HUES6 (cell line): ENCODE data around the gene FZD2.

Experiments used
- H3K27ac ChIP-seq: 2 replicates; pipeline ENCODE4 v1.7.0; 2013; ENCODE audit warnings: low read depth, mild to moderate bottlenecking, low read length, inconsistent platforms
- H3K27me3 ChIP-seq: 2 replicates; pipeline ENCODE4 v1.6.1; 2013; ENCODE audit warnings: low read length; ENCODE audit not compliant: control insufficient read depth, insufficient read depth
- H3K36me3 ChIP-seq: 2 replicates; pipeline ENCODE4 v1.6.1; 2013; ENCODE audit warnings: low read length; ENCODE audit not compliant: control insufficient read depth, insufficient read depth
- H3K4me1 ChIP-seq: 2 replicates; pipeline ENCODE4 v1.6.1; 2013; ENCODE audit warnings: low read length; ENCODE audit not compliant: control insufficient read depth, insufficient read depth
- H3K4me3 ChIP-seq: 2 replicates; pipeline ENCODE4 v1.5.1; 2013; ENCODE audit warnings: low read depth, low read length
- H3K9ac ChIP-seq: one replicate; pipeline ENCODE4 v1.6.1; 2013; ENCODE audit warnings: mild to moderate bottlenecking, low read length
- H3K9me3 ChIP-seq: 2 replicates; pipeline ENCODE4 v1.6.1; 2013; ENCODE audit warnings: low read depth, low read length; ENCODE audit not compliant: control insufficient read depth, insufficient read depth

FZD2 gene

DNA sequence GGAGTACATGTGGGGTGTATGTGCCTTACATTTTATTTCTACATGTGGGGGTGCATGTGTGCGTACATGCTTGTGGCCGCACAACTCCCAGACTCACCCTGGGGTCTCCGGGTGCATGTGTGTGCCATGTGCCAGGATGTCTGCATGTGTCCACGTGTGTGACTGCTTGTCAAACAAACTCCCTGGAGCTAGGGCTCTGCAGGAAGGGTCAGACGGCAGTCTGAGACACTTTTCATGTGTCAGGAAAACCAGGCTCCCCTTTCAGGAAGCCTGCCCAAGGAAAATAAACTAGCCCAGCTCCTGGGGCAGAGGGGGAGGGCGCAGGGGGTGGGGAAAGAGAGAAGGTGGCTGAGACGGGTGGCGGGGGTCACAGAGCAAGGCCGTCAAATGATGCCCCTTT is 44.7 kb downstream of the FZD2 start:
- no peaks in the 10 kb centered on the region for H3K27me3 ChIP-seq

DNA sequence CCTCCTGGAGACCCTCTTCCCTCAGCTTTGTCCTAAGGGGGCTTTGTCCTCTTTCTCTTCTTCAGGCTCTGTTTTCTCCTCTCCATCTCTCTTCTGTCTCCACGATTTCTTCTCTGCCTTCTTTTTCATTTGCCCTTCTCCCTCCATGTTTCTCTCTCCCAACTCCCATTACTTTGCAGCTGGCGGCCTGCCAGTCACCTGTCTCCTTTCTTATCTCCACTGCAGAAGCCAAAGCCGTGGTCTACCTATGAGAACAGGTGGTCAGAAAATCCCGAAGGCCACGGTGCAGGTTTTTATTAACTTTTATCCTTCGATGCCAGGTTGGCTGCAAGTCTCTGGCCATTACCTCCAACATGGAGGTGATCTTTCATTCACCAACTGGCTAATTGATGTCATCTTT is 45.1 kb downstream of the FZD2 start:
- H3K27me3 ChIP-seq: no peaks in the 10 kb centered on the region
- no peak overlapping the region for H3K9ac ChIP-seq
- H3K9me3 ChIP-seq: no peaks in the 10 kb centered on the region
- no peak overlapping the region for H3K27ac ChIP-seq
- H3K36me3 ChIP-seq: no peaks in the 10 kb centered on the region
- H3K4me3 ChIP-seq: no peak overlapping the region
- peaks cover 24% of the 10 kb centered on the region for H3K4me1 ChIP-seq

More for the DNA sequence above, 44.7 kb downstream of the FZD2 start:
- H3K4me3 ChIP-seq: no peak overlapping the region
- peaks cover 24% of the 10 kb centered on the region for H3K4me1 ChIP-seq
- no peaks in the 10 kb centered on the region for H3K9me3 ChIP-seq
- no peak overlapping the region for H3K27ac ChIP-seq
- no peaks in the 10 kb centered on the region for H3K36me3 ChIP-seq
- H3K9ac ChIP-seq: no peak overlapping the region

DNA sequence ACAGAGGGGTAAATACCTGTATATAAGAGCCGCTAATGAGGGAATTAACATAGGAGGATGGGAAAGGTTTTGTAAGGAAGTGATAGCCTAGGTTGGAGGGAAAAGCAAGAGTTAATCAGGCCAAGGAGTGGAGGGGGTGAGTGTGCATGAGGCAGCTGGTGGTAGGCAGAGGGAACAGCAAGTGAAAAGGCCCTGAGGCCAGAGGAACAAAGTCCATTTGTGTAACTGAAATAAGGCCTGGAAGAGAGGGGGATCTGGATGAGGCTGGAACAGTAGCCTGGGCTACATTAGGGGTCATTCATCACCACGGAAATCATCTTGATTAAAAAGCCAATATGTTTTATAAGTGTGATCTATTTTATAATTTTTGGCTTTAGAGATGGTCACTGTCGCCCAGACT is 45.7 kb downstream of the FZD2 start:
- peaks cover 24% of the 10 kb centered on the region for H3K4me1 ChIP-seq
- no peak overlapping the region for H3K27ac ChIP-seq
- no peaks in the 10 kb centered on the region for H3K36me3 ChIP-seq
- H3K9me3 ChIP-seq: no peaks in the 10 kb centered on the region
- H3K4me3 ChIP-seq: no peak overlapping the region
- H3K9ac ChIP-seq: no peak overlapping the region
- no peaks in the 10 kb centered on the region for H3K27me3 ChIP-seq

DNA sequence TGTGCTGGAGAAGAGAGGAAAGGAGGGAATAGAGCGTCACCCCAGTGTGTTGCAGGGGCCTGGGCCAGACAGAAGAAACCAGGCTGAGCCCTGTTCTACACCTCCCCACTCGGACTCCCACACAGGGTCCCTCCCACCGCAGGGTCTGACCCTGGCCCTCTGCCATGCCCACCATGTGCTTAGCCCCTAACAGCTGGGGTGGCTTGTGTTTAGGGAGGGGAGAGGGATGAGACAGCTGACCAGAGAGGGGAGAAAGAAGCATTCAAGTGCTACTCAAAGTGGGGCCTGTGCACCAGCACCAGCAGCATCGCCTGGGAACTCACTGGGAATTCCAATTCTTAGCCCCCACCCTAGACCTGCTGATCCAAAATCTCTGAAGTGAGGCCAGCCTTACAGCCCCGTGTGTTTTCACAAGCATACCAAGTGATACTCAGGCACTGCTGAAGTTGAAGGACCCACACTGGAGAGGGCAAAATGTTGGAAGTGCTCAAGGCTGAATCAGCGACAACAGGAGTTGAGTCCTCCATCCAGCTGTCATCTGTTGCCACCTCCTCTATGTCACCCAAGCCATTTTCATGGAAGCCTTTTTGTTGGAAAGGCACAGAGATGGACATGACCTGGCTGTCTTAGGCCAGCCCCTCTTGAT is 47.0 kb downstream of the FZD2 start:
- Histone ChIP-seq H3K9ac (no peak overlapping the region), H3K36me3 (no peaks in the 10 kb centered on the region), H3K9me3 (no peaks in the 10 kb centered on the region), H3K4me3 (no peak overlapping the region), H3K27me3 (no peaks in the 10 kb centered on the region), H3K27ac (no peak overlapping the region), H3K4me1 (peaks cover 23% of the 10 kb centered on the region)

DNA sequence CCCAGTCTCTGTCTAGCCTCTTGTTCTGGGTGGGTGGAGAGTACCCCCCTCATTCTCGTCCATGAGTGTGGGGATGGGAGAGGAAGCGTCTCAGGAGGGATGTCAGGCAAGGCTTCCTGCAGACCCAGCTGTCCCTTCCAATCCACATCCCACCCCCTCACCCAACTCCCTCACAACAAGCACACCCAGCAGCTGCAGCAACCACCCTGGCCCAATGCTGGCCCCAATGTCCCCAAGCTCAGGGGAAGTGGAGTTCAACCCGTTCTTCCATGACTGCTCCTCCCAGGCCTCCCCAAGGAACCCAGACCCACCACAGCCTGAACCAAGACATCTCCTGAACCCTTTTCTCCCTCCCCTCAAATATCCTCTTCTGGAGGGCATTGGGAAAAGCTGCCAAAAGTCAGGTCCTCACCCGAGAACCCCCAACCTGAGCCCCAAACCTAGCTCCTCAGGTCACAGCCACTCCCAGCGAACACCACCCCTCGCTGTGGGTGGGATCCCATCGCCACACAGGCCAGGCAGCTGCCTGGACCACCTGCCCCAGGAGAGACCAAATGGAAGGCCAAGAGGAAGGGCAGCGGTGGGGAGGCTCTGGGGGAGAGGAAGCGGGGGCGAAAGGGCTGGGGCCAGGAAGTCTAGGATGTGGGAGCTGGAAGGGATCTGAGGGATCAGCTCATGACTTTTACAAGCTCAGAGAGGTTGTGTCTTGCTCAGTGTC is 47.6 kb downstream of the FZD2 start:
- no peaks in the 10 kb centered on the region for H3K27me3 ChIP-seq
- peaks cover 19% of the 10 kb centered on the region for H3K4me1 ChIP-seq
- H3K9ac ChIP-seq: no peak overlapping the region
- no peak overlapping the region for H3K4me3 ChIP-seq
- no peak overlapping the region for H3K27ac ChIP-seq
- H3K9me3 ChIP-seq: no peaks in the 10 kb centered on the region
- no peaks in the 10 kb centered on the region for H3K36me3 ChIP-seq

DNA sequence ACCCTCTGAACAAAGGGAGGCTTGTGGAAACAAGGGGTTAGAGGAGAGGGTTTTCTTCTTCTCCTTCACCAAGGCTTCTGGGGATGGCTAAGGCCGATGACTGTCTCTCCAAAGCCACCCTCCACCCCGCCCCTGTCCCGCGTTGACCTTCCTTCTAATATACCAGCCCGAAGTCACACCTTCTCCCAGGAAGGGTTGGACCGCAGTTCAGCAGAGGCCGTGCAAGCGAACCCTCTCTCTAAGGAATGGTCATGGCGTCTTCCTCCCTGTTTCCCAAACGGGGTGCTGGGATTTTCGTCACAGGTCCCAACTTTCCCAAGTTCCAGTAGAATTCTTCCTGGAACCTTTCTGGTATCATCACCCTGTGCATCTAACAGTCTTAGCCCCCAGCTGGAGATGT is 49.4 kb downstream of the FZD2 start:
- no peaks in the 10 kb centered on the region for H3K27me3 ChIP-seq

DNA sequence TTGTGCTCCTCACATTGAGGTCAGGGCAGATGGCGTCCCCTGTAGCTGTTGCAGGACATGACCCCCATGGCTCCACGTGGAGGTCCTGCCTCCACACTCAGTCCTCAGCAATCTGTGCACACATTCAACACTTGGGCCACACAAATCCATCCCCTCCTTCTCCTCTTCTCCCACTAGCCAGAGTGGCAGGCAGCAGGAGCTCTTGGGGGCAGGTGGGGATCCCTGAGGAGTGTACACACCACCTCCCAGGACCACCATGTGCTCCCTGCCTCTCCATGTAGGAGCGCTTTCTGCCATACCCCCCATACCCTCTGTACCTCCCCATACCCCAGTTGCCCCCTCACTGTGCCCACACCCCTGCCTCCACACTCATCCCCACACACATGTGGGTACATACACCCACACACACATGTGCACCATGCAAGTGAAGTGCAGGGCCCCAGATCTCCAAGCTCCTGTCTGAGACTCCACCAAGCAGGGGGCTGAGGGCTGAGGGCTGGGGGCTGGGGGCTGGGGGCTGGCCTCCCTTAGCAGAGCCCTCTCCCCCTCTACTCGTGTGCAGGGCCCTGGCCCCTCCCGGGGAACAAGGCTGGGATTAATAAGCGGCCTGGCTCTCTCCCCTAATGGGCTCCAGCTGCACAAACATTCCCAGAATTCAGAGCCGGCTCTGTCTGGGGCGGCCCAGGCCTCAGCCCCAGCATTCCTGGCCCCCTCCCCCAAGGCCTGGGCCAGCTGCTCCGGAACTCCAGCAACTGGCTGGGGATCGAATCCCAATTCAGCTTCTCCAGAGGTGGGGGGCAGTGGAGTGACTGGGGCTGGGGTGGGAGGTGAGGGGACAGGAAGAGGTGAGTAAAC is 50.8 kb downstream of the FZD2 start:
- peaks cover 20% of the 10 kb centered on the region for H3K4me1 ChIP-seq
- no peaks in the 10 kb centered on the region for H3K36me3 ChIP-seq
- no peak overlapping the region for H3K4me3 ChIP-seq
- H3K9ac ChIP-seq: no peak overlapping the region
- H3K9me3 ChIP-seq: no peaks in the 10 kb centered on the region
- 0 out of 2 replicates have a peak overlapping the region, but pooled peaks have one; percentile 43 for H3K27ac ChIP-seq
- H3K27me3 ChIP-seq: no peaks in the 10 kb centered on the region

More for the DNA sequence above, 49.4 kb downstream of the FZD2 start:
- H3K36me3 ChIP-seq: no peaks in the 10 kb centered on the region
- peaks cover 20% of the 10 kb centered on the region for H3K4me1 ChIP-seq
- H3K27ac ChIP-seq: no peak overlapping the region
- H3K9ac ChIP-seq: no peak overlapping the region
- H3K4me3 ChIP-seq: no peak overlapping the region
- H3K9me3 ChIP-seq: no peaks in the 10 kb centered on the region

DNA sequence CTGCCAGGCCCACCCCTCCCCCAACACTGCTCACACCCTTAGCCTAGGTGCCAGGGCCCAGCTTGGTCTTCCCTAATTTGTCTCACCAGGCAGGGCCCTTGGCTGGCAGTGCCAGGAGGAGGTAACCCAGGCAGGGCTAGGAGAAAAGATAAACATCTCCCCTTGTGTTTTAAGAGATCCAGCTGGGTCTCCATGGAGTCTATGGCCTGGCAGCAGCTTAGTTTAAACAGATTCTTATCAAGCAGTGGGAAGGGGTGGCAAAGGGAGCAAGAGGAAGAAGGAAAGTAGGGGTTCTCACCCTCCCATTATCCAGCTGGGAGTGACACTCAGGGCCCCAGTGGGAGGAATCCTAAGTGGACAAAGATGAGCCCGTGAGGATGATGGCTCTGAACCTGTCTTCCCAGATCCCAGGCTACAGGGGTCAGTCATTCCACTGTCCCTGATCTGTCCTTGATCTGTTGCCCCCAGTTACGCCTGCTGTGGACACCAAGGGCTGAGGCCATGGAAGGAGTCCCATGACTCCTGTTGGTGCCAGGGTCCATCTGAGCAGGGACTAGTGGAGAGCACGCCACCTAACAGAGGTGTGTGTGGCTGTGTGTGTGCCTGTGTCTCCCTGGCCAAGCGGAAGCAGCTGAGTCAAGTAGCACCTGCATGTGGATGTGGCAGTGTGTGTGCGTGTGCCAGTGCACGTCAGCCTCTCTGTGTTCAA is 51.6 kb downstream of the FZD2 start:
- H3K36me3 ChIP-seq: no peaks in the 10 kb centered on the region
- peaks cover 20% of the 10 kb centered on the region for H3K4me1 ChIP-seq
- H3K27me3 ChIP-seq: no peaks in the 10 kb centered on the region
- no peaks in the 10 kb centered on the region for H3K9me3 ChIP-seq
- H3K27ac ChIP-seq: no peak overlapping the region
- no peak overlapping the region for H3K4me3 ChIP-seq
- H3K9ac ChIP-seq: no peak overlapping the region

DNA sequence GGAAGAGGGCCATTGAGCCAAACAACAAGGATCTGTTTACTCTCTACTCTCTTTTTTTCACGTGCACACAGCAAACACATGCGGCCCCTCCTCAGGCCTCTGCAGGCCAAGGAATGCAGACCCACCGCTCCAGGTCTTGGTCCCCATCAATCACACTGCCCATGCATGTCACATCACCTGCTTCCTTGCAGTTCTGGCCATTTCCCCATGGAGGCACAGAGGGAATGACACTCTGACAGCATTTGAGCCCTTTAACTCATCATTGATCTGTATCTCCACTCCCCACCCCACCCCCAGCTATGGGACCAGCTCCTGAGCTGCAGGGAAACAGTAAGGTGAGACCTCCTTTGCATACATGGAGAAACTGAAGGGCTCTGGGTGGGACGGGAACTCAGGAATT is 53.0 kb downstream of the FZD2 start:
- Histone ChIP-seq H3K27ac (no peak overlapping the region), H3K27me3 (no peaks in the 10 kb centered on the region), H3K4me1 (peaks cover 17% of the 10 kb centered on the region), H3K36me3 (no peaks in the 10 kb centered on the region), H3K9ac (no peak overlapping the region), H3K4me3 (no peak overlapping the region), H3K9me3 (no peaks in the 10 kb centered on the region)
